Left ventricle myocardium inferior (tissue), 1 donor: Measurements from ENCODE around the gene LSR. TPM values are rescaled to one million over a fixed set of nuclear protein-coding genes. Genes with fewer than 3 reads are reported as not detected.

ENCODE experiments used
- DNase-seq: peaks from one replicate; pipeline ENCODE4 v3.0.0-alpha.2; 2020
- H3K27ac ChIP-seq: fragments of 200-600 bp; replicated peaks from 2 replicates; pipeline ENCODE4 v1.8.0; 2021
- H3K27me3 ChIP-seq: fragments of 200-600 bp; 2 replicates; pipeline ENCODE4 v1.8.0; 2021; ENCODE audit warnings: low read depth
- H3K36me3 ChIP-seq: fragments of 200-600 bp; 2 replicates; pipeline ENCODE4 v1.8.0; 2021
- H3K4me1 ChIP-seq: fragments of 200-600 bp; 2 replicates; pipeline ENCODE4 v1.8.0; 2021
- H3K4me3 ChIP-seq: fragments of 200-600 bp; 2 replicates; pipeline ENCODE4 v1.8.0; 2021; ENCODE audit warnings: mild to moderate bottlenecking, moderate library complexity
- H3K9me3 ChIP-seq: fragments of 200-600 bp; replicated peaks from 2 replicates; pipeline ENCODE4 v1.8.0; 2021
- CTCF ChIP-seq: fragments of 200-600 bp; IDR thresholded peaks from 2 replicates; pipeline ENCODE4 v1.8.0; 2021; ENCODE audit warnings: antibody characterized with exemption, mild to moderate bottlenecking, borderline replicate concordance
- intact Hi-C: fragments of 100-400 bp; cut with micrococcal nuclease; formaldehyde crosslinking; loops from one replicate; pipeline ENCODE4 v1.11.0; 2022
- total RNA-seq: library from RNA; stranded (reverse); fragmentation: NEBNext Ultra II Directional; extraction: Animal tissue kit (Norgen Biotek cat#: 25700); gene quantifications from one replicate; pipeline ENCODE4 v1.2.1, GENCODE V29; 2021
- donor health status: DM: no; HTN: yes; CAD: no; lungs with severe emphysema.

LSR gene
- total RNA-seq, 1 donor from 2014 or later: 4.5 TPM

GRCh38 chr19:35261356-35262100, 12.7 kb downstream of the LSR start:
- Histone ChIP-seq H3K27ac (no peak overlapping the region), H3K36me3 (no peaks in the 10 kb centered on the region), H3K4me3 (no peak overlapping the region), H3K27me3 (no peaks in the 10 kb centered on the region), H3K9me3 (no peaks in the 10 kb centered on the region), H3K4me1 (peaks cover 40% of the 10 kb centered on the region)
- DNase-seq: no peak
- intact Hi-C loops: no loop called here
- no peak for TF ChIP-seq CTCF

GRCh38 chr19:35262101-35262761, 13.4 kb downstream of the LSR start:
- Histone ChIP-seq H3K9me3 (no peaks in the 10 kb centered on the region), H3K4me3 (no peak overlapping the region), H3K27ac (no peak overlapping the region), H3K4me1 (peaks cover 46% of the 10 kb centered on the region), H3K27me3 (no peaks in the 10 kb centered on the region), H3K36me3 (no peaks in the 10 kb centered on the region)
- DNase-seq: no peak
- intact Hi-C loops: no loop called here
- TF ChIP-seq CTCF: no peak

GRCh38 chr19:35264268-35265125, 15.7 kb downstream of the LSR start:
- Histone ChIP-seq H3K27me3 (no peaks in the 10 kb centered on the region), H3K9me3 (no peaks in the 10 kb centered on the region), H3K36me3 (no peaks in the 10 kb centered on the region), H3K27ac (peak overlapping the region; percentile 99), H3K4me1 (peaks cover 54% of the 10 kb centered on the region), H3K4me3 (no peak overlapping the region)
- DNase-seq: no peak
- no peak for TF ChIP-seq CTCF
- intact Hi-C loops: no loop called here

- no peaks in the 10 kb centered on the region for H3K27me3 ChIP-seq
- intact Hi-C loops: no loop called here
- H3K27ac ChIP-seq: peak overlapping the region; percentile 99
- DNase-seq: no peak
- TF ChIP-seq CTCF: no peak
- H3K9me3 ChIP-seq: no peaks in the 10 kb centered on the region
- H3K4me1 ChIP-seq: peaks cover 62% of the 10 kb centered on the region
- H3K4me3 ChIP-seq: no peak overlapping the region
- peaks cover 1% of the 10 kb centered on the region for H3K36me3 ChIP-seq
Observed at GRCh38 chr19:35265126-35265899, 16.5 kb downstream of the LSR start.

- Histone ChIP-seq H3K4me1 (peaks cover 63% of the 10 kb centered on the region), H3K9me3 (no peaks in the 10 kb centered on the region), H3K36me3 (peaks cover 8% of the 10 kb centered on the region), H3K4me3 (peak overlapping the region; percentile 95), H3K27ac (peak overlapping the region; percentile 99), H3K27me3 (no peaks in the 10 kb centered on the region)
- DNase-seq: no peak
- intact Hi-C loops: no loop called here
- TF ChIP-seq CTCF: no peak
Observed at GRCh38 chr19:35265900-35266519, 17.2 kb downstream of the LSR start.
